Measurements from ENCODE around the gene CLMP. TPM values are rescaled to one million over a fixed set of nuclear protein-coding genes. Genes with fewer than 3 reads are reported as not detected.
A peak's percentile ranks its signal among the peaks of the same experiment; 100 is the strongest.

CLMP gene
- total and polyA plus RNA-seq, 3 experiments from 2014 or later = 0.07 to 0.31 (median 0.09) TPM

- Mint-ChIP-seq H3K9me3 (no peaks in the 10 kb centered on the region), H3K4me3 (no peak overlapping the region), H3K27ac (no peak overlapping the region), H3K36me3 (peaks cover 0 to 4% (median 2%) of the 10 kb centered on the region in 3 donors), H3K4me1 (peaks cover 26 to 31% (median 29%) of the 10 kb centered on the region in 3 donors), H3K27me3 (peaks cover 0 to 2% of the 10 kb centered on the region in 2 donors)
- peaks cover 22% of the 10 kb centered on the region for H3K4me1 ChIP-seq (ENCODE audit: insufficient read depth, low read length)
- POLR2A ChIA-PET = no interaction called here
- no peaks in the 10 kb centered on the region for H3K36me3 ChIP-seq (ENCODE audit: insufficient read depth, low read length)
- CTCF ChIA-PET = interaction anchor here (16.3 kb wide), 1 partner anchor 16 kb away, joined by 184 read pairs; the partner anchor contains the start of gene HSPA8
- H3K27ac ChIP-seq (ENCODE audit: low read depth, low read length) = no peak overlapping the region
- H3K4me3 ChIP-seq (ENCODE audit: low read length) = no peak overlapping the region
- H3K9me3 ChIP-seq (ENCODE audit: low read length) = no peaks in the 10 kb centered on the region
- no peak for DNase-seq
- no peaks in the 10 kb centered on the region for H3K27me3 ChIP-seq (ENCODE audit: insufficient read depth, low read length, poor library complexity, severe bottlenecking)
Observed at GRCh38 chr11:123076484-123076883, 118.6 kb downstream of the CLMP start.

DNA sequence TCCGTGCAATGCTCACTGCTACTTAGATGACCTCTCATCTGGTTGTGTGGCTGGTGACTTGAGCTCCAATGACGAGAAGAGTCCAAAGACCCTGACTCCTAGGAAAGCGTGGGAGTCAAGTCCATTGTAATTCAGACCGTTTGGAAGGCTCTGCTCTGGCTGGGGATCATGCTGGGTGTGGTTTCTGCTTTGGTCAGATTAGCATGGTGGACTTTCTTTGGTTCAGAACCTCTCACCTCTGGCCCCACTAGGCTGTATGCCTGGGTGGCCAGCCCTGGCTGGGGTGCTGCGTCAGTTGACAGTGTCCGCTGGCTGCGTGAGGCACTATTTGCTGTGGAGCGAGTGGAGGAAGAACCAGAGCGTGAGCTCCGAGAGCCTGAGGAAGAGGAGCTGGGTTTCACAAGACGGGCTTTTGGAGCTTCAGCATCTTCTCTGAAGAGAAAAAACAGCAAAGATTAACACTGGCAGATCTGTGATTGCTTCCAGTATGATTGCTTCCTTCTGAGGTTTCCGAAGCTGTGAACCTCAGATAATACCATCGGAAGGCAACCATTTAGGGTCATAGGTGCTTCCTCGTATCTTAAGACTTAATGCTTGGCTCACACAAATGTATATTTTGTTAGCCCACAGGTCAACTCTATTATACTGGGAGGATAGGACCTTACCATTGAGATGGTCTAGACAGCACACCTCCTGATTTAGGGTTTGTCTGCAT lies 121.5 kb downstream of the CLMP start:
- Histone ChIP-seq H3K4me1 (ENCODE audit: insufficient read depth, low read length) (peaks cover 46% of the 10 kb centered on the region), H3K4me3 (ENCODE audit: low read length) (no peak overlapping the region), H3K36me3 (ENCODE audit: insufficient read depth, low read length) (no peaks in the 10 kb centered on the region), H3K9me3 (ENCODE audit: low read length) (no peaks in the 10 kb centered on the region), H3K27me3 (ENCODE audit: insufficient read depth, low read length, poor library complexity, severe bottlenecking) (no peaks in the 10 kb centered on the region), H3K27ac (ENCODE audit: low read depth, low read length) (no peak overlapping the region)
- peaks cover 0 to 4% (median 4%) of the 10 kb centered on the region in 3 donors for H3K36me3 Mint-ChIP-seq
- peaks cover 45 to 59% (median 58%) of the 10 kb centered on the region in 3 donors for H3K4me1 Mint-ChIP-seq
- H3K27me3 Mint-ChIP-seq = peaks cover 0 to 2% of the 10 kb centered on the region in 2 donors
- ChIA-PET POLR2A (interaction anchor here (0.5 to 1.4 kb wide), 4 partner anchors 10 to 19 kb away, joined by 3 to 5 read pairs (median 3); partner anchors contain the start of gene HSPA8), CTCF (interaction anchor here (0.6 to 2.3 kb wide), 7 partner anchors 13 to 290 kb away, joined by 3 to 11 read pairs (median 3); no protein-coding TSS in a partner anchor)
- peak overlapping the region; percentile 46 to 94 (median 80) for H3K27ac Mint-ChIP-seq
- DNase-seq = no peak
- no peaks in the 10 kb centered on the region for H3K9me3 Mint-ChIP-seq
- peak overlapping the region in 3 of 7 donors; percentile 10 to 24 (median 23) for H3K4me3 Mint-ChIP-seq

- Histone ChIP-seq H3K9me3 (ENCODE audit: low read length) (no peaks in the 10 kb centered on the region), H3K4me3 (ENCODE audit: low read length) (no peak overlapping the region), H3K4me1 (ENCODE audit: insufficient read depth, low read length) (peaks cover 49% of the 10 kb centered on the region), H3K36me3 (ENCODE audit: insufficient read depth, low read length) (no peaks in the 10 kb centered on the region), H3K27ac (ENCODE audit: low read depth, low read length) (no peak overlapping the region), H3K27me3 (ENCODE audit: insufficient read depth, low read length, poor library complexity, severe bottlenecking) (no peaks in the 10 kb centered on the region)
- Mint-ChIP-seq H3K36me3 (peaks cover 0 to 5% (median 4%) of the 10 kb centered on the region in 3 donors), H3K27me3 (peaks cover 0 to 2% of the 10 kb centered on the region in 2 donors), H3K27ac (peak overlapping the region; percentile 80 to 98 (median 94)), H3K9me3 (no peaks in the 10 kb centered on the region), H3K4me1 (peaks cover 48 to 62% (median 62%) of the 10 kb centered on the region in 3 donors), H3K4me3 (peak overlapping the region in 4 of 7 donors; percentile 23 to 62 (median 45))
- no peak for DNase-seq
- ChIA-PET POLR2A (interaction anchor here (0.5 to 1.4 kb wide), 5 partner anchors 11 to 18 kb away, joined by 3 to 5 read pairs (median 3); partner anchors contain the start of gene HSPA8), CTCF (interaction anchor here (1.0 to 2.3 kb wide), 5 partner anchors 12 to 38 kb away, joined by 3 to 11 read pairs (median 4); no protein-coding TSS in a partner anchor)
Observed at GRCh38 chr11:123072762-123073161, 122.3 kb downstream of the CLMP start.

DNA sequence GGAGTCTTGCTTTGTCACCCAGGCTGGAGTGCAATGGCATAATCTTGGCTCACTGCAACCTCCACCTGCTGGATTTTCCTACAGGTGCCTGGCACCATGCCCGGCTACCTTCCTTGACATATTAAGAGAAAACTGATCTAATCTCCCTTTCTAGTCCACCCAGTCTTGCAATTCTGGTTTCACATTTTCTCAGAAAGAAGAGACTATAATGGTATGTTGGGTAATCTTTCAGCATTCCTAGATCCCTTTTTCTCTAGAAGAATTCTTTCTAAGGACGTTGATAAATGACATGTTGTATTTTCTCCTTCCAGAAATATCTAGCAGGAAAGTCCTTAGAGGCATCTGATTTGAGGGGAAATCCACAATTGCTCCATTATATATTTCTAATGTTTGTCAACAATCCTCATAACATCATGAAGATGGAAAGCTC lies 122.7 kb downstream of the CLMP start:
- POLR2A ChIA-PET = interaction anchor here (0.8 to 1.4 kb wide), 3 partner anchors 10 to 12 kb away, joined by 3 to 4 read pairs (median 3); partner anchors contain the start of gene HSPA8
- CTCF ChIA-PET = interaction anchor here (1.0 to 2.3 kb wide), 4 partner anchors 11 to 31 kb away, joined by 3 to 11 read pairs (median 8); no protein-coding TSS in a partner anchor
- Mint-ChIP-seq H3K27ac (peak overlapping the region; percentile 80 to 98 (median 94)), H3K36me3 (peaks cover 0 to 5% (median 4%) of the 10 kb centered on the region in 3 donors), H3K9me3 (no peaks in the 10 kb centered on the region), H3K4me1 (peaks cover 48 to 65% (median 62%) of the 10 kb centered on the region in 3 donors), H3K4me3 (peak overlapping the region in 1 of 7 donors; percentile 62), H3K27me3 (peaks cover 0 to 2% of the 10 kb centered on the region in 2 donors)
- Histone ChIP-seq H3K27ac (ENCODE audit: low read depth, low read length) (no peak overlapping the region), H3K4me1 (ENCODE audit: insufficient read depth, low read length) (peaks cover 49% of the 10 kb centered on the region), H3K9me3 (ENCODE audit: low read length) (no peaks in the 10 kb centered on the region), H3K36me3 (ENCODE audit: insufficient read depth, low read length) (no peaks in the 10 kb centered on the region), H3K4me3 (ENCODE audit: low read length) (no peak overlapping the region), H3K27me3 (ENCODE audit: insufficient read depth, low read length, poor library complexity, severe bottlenecking) (no peaks in the 10 kb centered on the region)
- no peak for DNase-seq

DNA sequence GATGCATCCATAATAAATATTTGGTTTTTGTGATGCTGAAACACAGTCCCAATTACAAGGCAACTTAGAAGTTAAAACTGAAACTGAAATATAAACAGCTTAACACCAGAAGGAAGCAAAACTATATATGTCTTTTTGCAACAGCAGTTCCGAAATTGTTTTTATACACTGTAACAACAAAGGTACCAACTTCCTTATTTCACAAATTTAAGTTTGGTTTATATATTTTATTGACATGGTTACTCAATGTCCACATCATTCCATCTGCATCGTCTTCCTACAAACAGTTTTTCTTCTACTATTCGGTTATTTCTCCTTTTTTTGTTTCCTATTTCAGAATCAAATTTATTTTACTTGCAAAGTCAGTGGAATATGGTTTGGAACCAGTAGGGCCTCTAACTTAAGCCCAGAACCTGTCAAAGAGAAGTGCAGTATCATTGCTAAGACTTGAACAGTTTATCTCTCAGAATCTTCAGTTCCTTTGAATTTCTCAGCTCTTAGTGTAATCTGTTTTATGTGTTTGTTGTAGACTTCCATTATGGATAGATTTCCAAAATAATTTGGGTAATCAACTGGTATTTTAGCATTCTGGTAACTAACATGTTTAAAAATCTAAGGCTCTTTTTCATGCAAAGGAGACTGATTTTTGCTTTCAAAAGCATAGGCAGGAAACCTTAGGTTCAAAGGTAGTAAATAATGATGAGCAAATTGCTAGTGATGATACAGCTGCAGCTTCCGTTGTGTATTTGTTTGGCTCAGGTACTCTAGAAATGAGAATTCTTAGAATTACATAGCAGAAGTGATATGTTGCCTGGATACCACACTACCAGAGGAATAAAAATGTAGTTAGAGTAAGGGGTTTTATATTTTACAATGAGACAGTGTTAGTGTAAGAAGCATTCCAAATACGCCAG lies 124.9 kb downstream of the CLMP start:
- H3K4me1 ChIP-seq (ENCODE audit: insufficient read depth, low read length) = peaks cover 61% of the 10 kb centered on the region
- peak in 1 of 5 donors; percentile 63 for DNase-seq
- peaks cover 53 to 72% (median 65%) of the 10 kb centered on the region in 3 donors for H3K4me1 Mint-ChIP-seq

DNA sequence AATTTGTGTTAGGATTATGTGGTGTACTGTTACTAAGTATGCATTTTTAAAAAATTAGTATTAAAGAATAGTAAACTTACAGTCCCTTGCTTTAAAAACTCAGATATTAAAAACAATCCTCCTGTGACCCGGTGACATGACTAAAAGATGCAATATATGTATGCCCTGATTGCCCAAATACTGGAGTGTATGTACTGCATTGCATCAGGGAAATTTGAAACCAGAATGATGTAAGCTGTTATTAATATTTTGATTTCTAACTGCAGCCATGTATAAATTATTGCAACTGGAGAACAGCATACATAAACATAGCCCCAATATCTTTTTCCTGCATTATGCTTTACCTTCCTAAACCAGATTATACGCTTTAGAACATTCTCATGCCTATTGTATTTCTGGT lies 129.4 kb downstream of the CLMP start:
- peaks cover 10% of the 10 kb centered on the region for H3K36me3 ChIP-seq (ENCODE audit: insufficient read depth, low read length)
- DNase-seq = no peak
- peaks cover 0 to 6% of the 10 kb centered on the region in 2 donors for H3K27me3 Mint-ChIP-seq
- CTCF ChIA-PET = interaction anchor here (4.6 to 14.6 kb wide), 2 partner anchors 12 to 19 kb away, joined by 22 to 184 read pairs; no protein-coding TSS in a partner anchor
- no peaks in the 10 kb centered on the region for H3K9me3 Mint-ChIP-seq
- peaks cover 43% of the 10 kb centered on the region for H3K4me1 ChIP-seq (ENCODE audit: insufficient read depth, low read length)
- H3K36me3 Mint-ChIP-seq = peaks cover 8 to 35% (median 11%) of the 10 kb centered on the region in 3 donors
- H3K27ac Mint-ChIP-seq = peak overlapping the region; percentile 19 to 97 (median 90)
- POLR2A ChIA-PET = interaction anchor here (0.5 to 2.1 kb wide), 2 partner anchors 11 to 13 kb away, joined by 4 to 9 read pairs; no protein-coding TSS in a partner anchor
- no peak overlapping the region for H3K27ac ChIP-seq (ENCODE audit: low read depth, low read length)
- H3K4me3 Mint-ChIP-seq = peak overlapping the region in 5 of 7 donors; percentile 6 to 65 (median 44)
- no peaks in the 10 kb centered on the region for H3K27me3 ChIP-seq (ENCODE audit: insufficient read depth, low read length, poor library complexity, severe bottlenecking)
- H3K4me1 Mint-ChIP-seq = peaks cover 50 to 61% (median 60%) of the 10 kb centered on the region in 3 donors
- no peaks in the 10 kb centered on the region for H3K9me3 ChIP-seq (ENCODE audit: low read length)
- H3K4me3 ChIP-seq (ENCODE audit: low read length) = no peak overlapping the region

More for the DNA sequence above, 124.9 kb downstream of the CLMP start:
- Mint-ChIP-seq H3K27ac (peak overlapping the region; percentile 90 to 99 (median 96)), H3K27me3 (no peaks in the 10 kb centered on the region), H3K9me3 (no peaks in the 10 kb centered on the region), H3K4me3 (peak overlapping the region; percentile 80 to 91 (median 87)), H3K36me3 (peaks cover 0 to 8% (median 0%) of the 10 kb centered on the region in 3 donors)
- Histone ChIP-seq H3K27me3 (ENCODE audit: insufficient read depth, low read length, poor library complexity, severe bottlenecking) (no peaks in the 10 kb centered on the region), H3K36me3 (ENCODE audit: insufficient read depth, low read length) (no peaks in the 10 kb centered on the region), H3K4me3 (ENCODE audit: low read length) (peak overlapping the region; percentile 48), H3K27ac (ENCODE audit: low read depth, low read length) (peak overlapping the region; percentile 78), H3K9me3 (ENCODE audit: low read length) (no peaks in the 10 kb centered on the region)
- ChIA-PET POLR2A (interaction anchor here (0.8 to 3.3 kb wide), 10 partner anchors 8 to 225 kb away, joined by 3 to 22 read pairs (median 4); partner anchors contain the start of gene HSPA8), CTCF (interaction anchor here (1.0 to 2.9 kb wide), 6 partner anchors 16 to 206 kb away, joined by 3 to 9 read pairs (median 6); no protein-coding TSS in a partner anchor)

Data from CD8-positive, alpha-beta memory T cell (primary cell).